ENCODE results near the gene EYS.

EYS gene

GRCh38 chr6:64681416-64682160, 1025.4 kb downstream of the EYS start:
- no peak for TF ChIP-seq TAF1 (IDR thresholded peaks at IDR 0.05; ENCODE audit: borderline replicate concordance, insufficient read depth, low read length)
- TF ChIP-seq POLR2AphosphoS5 (IDR thresholded peaks at IDR 0.05; ENCODE audit: low read depth, low read length), result no peak
- TF ChIP-seq REST (IDR thresholded peaks at IDR 0.05; ENCODE audit: insufficient read depth in 1 of 2, low read depth in 2 of 2, low read length in 2 of 2), result no peak
- no peak for TF ChIP-seq SIN3A (IDR thresholded peaks at IDR 0.05; ENCODE audit: borderline replicate concordance, insufficient read depth, low read length)
- no peak for TF ChIP-seq FOXP2 (optimal IDR thresholded peaks at IDR 0.05; ENCODE audit: borderline replicate concordance, extremely low read depth, extremely low read length, insufficient read depth)

GRCh38 chr6:64680446-64680845, 1026.6 kb downstream of the EYS start:
- TF ChIP-seq TAF1 (IDR thresholded peaks at IDR 0.05; ENCODE audit: borderline replicate concordance, insufficient read depth, low read length) (no peak), SIN3A (IDR thresholded peaks at IDR 0.05; ENCODE audit: borderline replicate concordance, insufficient read depth, low read length) (no peak), POLR2AphosphoS5 (IDR thresholded peaks at IDR 0.05; ENCODE audit: low read depth, low read length) (no peak)

GRCh38 chr6:64679416-64679815, 1027.6 kb downstream of the EYS start:
- TF ChIP-seq SIN3A (IDR thresholded peaks at IDR 0.05; ENCODE audit: borderline replicate concordance, insufficient read depth, low read length), result no peak
- no peak for TF ChIP-seq REST (IDR thresholded peaks at IDR 0.05; ENCODE audit: insufficient read depth in 1 of 2, low read depth in 2 of 2, low read length in 2 of 2)
- TF ChIP-seq TAF1 (IDR thresholded peaks at IDR 0.05; ENCODE audit: borderline replicate concordance, insufficient read depth, low read length), result no peak
- no peak for TF ChIP-seq FOXP2 (optimal IDR thresholded peaks at IDR 0.05; ENCODE audit: borderline replicate concordance, extremely low read depth, extremely low read length, insufficient read depth)
- TF ChIP-seq POLR2AphosphoS5 (IDR thresholded peaks at IDR 0.05; ENCODE audit: low read depth, low read length), result no peak

- TF ChIP-seq TAF1 (IDR thresholded peaks at IDR 0.05; ENCODE audit: borderline replicate concordance, insufficient read depth, low read length) (no peak), SIN3A (IDR thresholded peaks at IDR 0.05; ENCODE audit: borderline replicate concordance, insufficient read depth, low read length) (no peak), POLR2AphosphoS5 (IDR thresholded peaks at IDR 0.05; ENCODE audit: low read depth, low read length) (no peak), REST (IDR thresholded peaks at IDR 0.05; ENCODE audit: insufficient read depth in 1 of 2, low read depth in 2 of 2, low read length in 2 of 2) (no peak), FOXP2 (optimal IDR thresholded peaks at IDR 0.05; ENCODE audit: borderline replicate concordance, extremely low read depth, extremely low read length, insufficient read depth) (no peak)
These were observed 1034.4 kb downstream of the EYS start for GRCh38 chr6:64672651-64673050.

- TF ChIP-seq SIN3A (IDR thresholded peaks at IDR 0.05; ENCODE audit: borderline replicate concordance, insufficient read depth, low read length) (no peak), REST (IDR thresholded peaks at IDR 0.05; ENCODE audit: insufficient read depth in 1 of 2, low read depth in 2 of 2, low read length in 2 of 2) (no peak), FOXP2 (optimal IDR thresholded peaks at IDR 0.05; ENCODE audit: borderline replicate concordance, extremely low read depth, extremely low read length, insufficient read depth) (no peak), POLR2AphosphoS5 (IDR thresholded peaks at IDR 0.05; ENCODE audit: low read depth, low read length) (no peak), TAF1 (IDR thresholded peaks at IDR 0.05; ENCODE audit: borderline replicate concordance, insufficient read depth, low read length) (no peak)
These were observed 1034.9 kb downstream of the EYS start for GRCh38 chr6:64672131-64672530.
